ENCODE measurements around the gene EFL1.
"Not testable (repeated sequence)": the region's sequence is repeated elsewhere in the genome, so short reads cannot be mapped to it uniquely, and the experiment has no call there.

DNA sequence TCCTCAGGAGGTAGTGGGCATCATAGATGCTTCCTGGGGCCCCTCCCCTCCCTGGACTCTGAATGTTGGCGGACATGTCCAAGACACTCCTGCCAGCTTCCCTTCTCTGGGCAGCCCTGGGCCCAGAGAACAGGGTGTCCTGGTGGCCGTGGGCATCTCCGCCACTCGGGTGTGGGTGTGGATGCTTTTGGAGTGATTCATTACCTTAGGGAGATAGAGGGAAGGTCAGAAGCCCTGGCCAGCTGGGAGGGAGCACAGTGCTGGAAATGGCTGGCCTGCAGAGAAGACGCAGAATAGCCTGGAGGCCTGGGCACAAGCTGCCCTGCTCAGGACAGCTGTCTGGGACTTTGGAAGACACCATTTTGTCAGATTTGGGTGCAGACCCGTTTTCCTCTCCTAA is 37.8 kb upstream of the EFL1 start:
- TF ChIP-seq CTCF (conservative IDR thresholded peaks at IDR 0.05 in 1 of 2, IDR thresholded peaks at IDR 0.05 in 1 of 2; ENCODE audit: low read depth in 1 of 2, low read length in 2 of 2); EZH2 (IDR thresholded peaks at IDR 0.05; ENCODE audit: low read length, missing control alignments): not testable (repeated sequence)

All from fibroblast of lung (primary cell).